C4-2B (cell line): ENCODE data around the gene NKAPD1.

Experiments used
- CTCF ChIP-seq: fragments of 450-650 bp; conservative IDR thresholded peaks from 2 replicates; pipeline ENCODE4 v1.5.1; 2017; ENCODE audit warnings: mild to moderate bottlenecking
- ZFX ChIP-seq: fragments of 450-650 bp; IDR thresholded peaks from 2 replicates; pipeline ENCODE4 v1.6.1; 2017

DNA sequence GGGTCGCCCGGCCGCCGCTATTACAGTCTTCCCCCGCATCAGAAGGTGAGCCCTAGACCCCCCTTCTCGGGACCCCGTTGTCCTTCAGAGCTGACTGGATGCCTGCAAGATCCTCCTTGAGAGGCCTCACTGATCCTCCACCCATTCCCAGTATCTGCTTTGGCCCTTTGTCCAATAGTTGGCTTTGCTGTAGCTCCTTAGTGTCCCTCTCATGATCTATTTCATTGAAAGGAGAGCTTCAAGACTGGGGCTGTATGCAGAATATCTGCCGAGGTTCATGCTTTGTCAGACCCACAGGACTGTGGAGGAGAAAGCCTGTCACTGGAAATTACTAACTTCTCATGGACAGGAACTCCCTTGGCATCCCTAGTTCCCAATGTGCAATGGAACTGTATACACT, 48.4 kb upstream of the NKAPD1 start:
- TF ChIP-seq ZFX (no peak), CTCF (no peak)
